Measurements from ENCODE around the gene CNTNAP5. TPM values are rescaled to one million over a fixed set of nuclear protein-coding genes. Genes with fewer than 3 reads are reported as not detected.

Gene CNTNAP5
- total and polyA plus RNA-seq, 2 of the 4 experiments (the other 2 are of a cell fraction): not detected

GRCh38 chr2:124798551-124798950 lies 773.5 kb downstream of the CNTNAP5 start:
- Histone ChIP-seq H3K9me3 (ENCODE audit: control insufficient read depth, insufficient read depth, low read length) (no peaks in the 10 kb centered on the region), H4K5ac (ENCODE audit: low read depth, low read length) (no peak overlapping the region), H3K36me3 (ENCODE audit: control insufficient read depth, insufficient read depth, low read length) (no peaks in the 10 kb centered on the region), H4K20me1 (ENCODE audit: insufficient read depth, low read length) (no peaks in the 10 kb centered on the region), H2BK5ac (ENCODE audit: low read depth, low read length, poor library complexity, severe bottlenecking) (no peak overlapping the region), H3K56ac (ENCODE audit: extremely low read depth, insufficient read depth, low read length) (no peak overlapping the region), H3K9ac (ENCODE audit: low read depth, low read length) (no peak overlapping the region), H2BK15ac (ENCODE audit: low read depth, low read length) (no peak overlapping the region), H2BK120ac (ENCODE audit: low read depth, low read length) (no peak overlapping the region), H3K23ac (ENCODE audit: low read depth, low read length) (no peak overlapping the region), H3K4ac (ENCODE audit: low read depth, low read length) (no peak overlapping the region), H3K14ac (replicated peaks; ENCODE audit: low read depth, low read length) (no peak overlapping the region), H4K91ac (ENCODE audit: insufficient read depth, low read depth, low read length) (no peak overlapping the region), H3K4me1 (ENCODE audit: control insufficient read depth, insufficient read depth, low read length) (no peaks in the 10 kb centered on the region), H3K79me1 (ENCODE audit: low read depth in 1 of 2, low read length in 2 of 2) (no peaks in the 10 kb centered on the region), H3K27me3 (ENCODE audit: control insufficient read depth, insufficient read depth, low read length) (no peaks in the 10 kb centered on the region), H2AK5ac (ENCODE audit: low read depth, low read length) (no peak overlapping the region), H4K8ac (ENCODE audit: low read depth in 2 of 2, low read length in 2 of 2) (no peak overlapping the region), H2AK9ac (replicated peaks; ENCODE audit: low read depth, low read length, poor library complexity) (no peak overlapping the region), H3K4me2 (ENCODE audit: low read depth, low read length) (no peak overlapping the region), H3K27ac (ENCODE audit: insufficient read depth, low read length) (no peak overlapping the region), H3K18ac (ENCODE audit: low read depth, low read length) (no peak overlapping the region), H2AFZ (replicated peaks; ENCODE audit: low read length, poor library complexity) (no peak overlapping the region), H3K9me1 (ENCODE audit: insufficient read depth, low read length) (no peaks in the 10 kb centered on the region), H2BK20ac (ENCODE audit: low read depth, low read length) (no peak overlapping the region), H3K4me3 (ENCODE audit: insufficient read depth, low read depth, low read length) (no peak overlapping the region)
- in situ Hi-C loops (cut with MboI; ENCODE audit: low sequenced_read_pairs) (no loop called here), dilution Hi-C loops (cut with HindIII; ENCODE audit: low sequenced_read_pairs, unreplicated experiment) (no loop called here), intact Hi-C loops (cut with micrococcal nuclease) (no loop called here)
- no CpG with 5 or more reads among the region's 1 CpG for WGBS, 2 experiments (ENCODE audit: extremely low coverage in 2 of 2, insufficient read length in 1 of 2)
- ATAC-seq (ENCODE audit: low read depth) (no peak), DNase-seq (no peak)
- no peak for TF ChIP-seq BHLHE40 (IDR thresholded peaks at IDR 0.05; ENCODE audit: low read depth, low read length)
- TF ChIP-seq USF2 (IDR thresholded peaks at IDR 0.05; ENCODE audit: low read depth, low read length): no peak
- no peak for TF ChIP-seq CHD1 (IDR thresholded peaks at IDR 0.05; ENCODE audit: low read depth, low read length)
- TF ChIP-seq MAFK (IDR thresholded peaks at IDR 0.05; ENCODE audit: low read depth, low read length): no peak
- ChIA-PET POLR2A (ENCODE audit: unreplicated experiment) (no interaction called here), CTCF (no interaction called here)
- BruUV-seq (replicated peaks): no TSS peak

Measured in IMR-90 (cell line).